ENCODE measurements around the gene MIOX. TPM values are rescaled to one million over a fixed set of nuclear protein-coding genes. Genes with fewer than 3 reads are reported as not detected.

The MIOX gene
- total and polyA plus RNA-seq, 2 experiments from 2014 or later: not detected

DNA sequence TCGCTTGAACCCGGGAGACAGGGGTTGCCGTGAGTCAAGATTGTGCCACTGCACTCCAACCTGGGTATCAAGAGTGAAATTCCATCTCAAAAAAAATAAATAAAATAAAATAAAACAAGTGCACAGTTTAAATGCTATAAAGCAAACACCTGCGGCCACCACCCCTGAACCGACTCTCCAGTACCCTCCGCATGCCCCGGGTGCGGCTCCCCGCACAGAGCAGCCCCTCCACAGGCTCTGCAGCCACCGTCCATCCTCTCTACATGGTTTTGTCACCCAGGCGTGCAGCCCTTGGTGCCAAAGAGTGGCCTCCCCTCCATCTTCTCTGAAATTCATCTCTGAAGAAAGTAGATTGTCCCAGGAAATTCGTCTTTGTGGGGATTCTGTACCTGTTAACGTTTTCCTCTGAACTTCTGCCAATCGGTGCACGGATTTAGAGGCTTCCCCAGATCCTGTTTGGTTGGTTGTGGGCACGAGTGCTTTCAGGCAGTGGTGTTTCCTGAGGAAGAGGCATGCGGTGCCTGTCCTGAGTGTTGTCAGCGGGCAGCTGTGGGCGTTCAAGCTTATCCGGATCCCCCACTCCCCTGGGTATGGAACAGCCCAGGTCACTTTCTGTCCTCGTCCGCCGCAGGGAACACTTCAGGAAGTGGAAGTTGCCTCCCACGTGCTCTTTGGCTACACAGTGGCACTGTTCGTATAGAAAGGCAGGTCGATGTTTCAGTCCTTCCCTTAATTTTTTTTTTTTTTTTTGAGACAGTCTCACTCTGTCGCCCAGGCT is 4.1 kb downstream of the MIOX start:
- H2AFZ ChIP-seq: no peak overlapping the region
- TF ChIP-seq ZNF462 (CRISPR knock-in tag; IDR thresholded peaks at IDR 0.05) (no peak), JUNB (IDR thresholded peaks at IDR 0.05; ENCODE audit: unreplicated experiment) (no peak), POLR2AphosphoS5 (IDR thresholded peaks at IDR 0.05; ENCODE audit: low read depth) (no peak), NANOG (IDR thresholded peaks at IDR 0.05; ENCODE audit: borderline replicate concordance) (no peak), EZH2phosphoT487 (IDR thresholded peaks at IDR 0.05; ENCODE audit: unreplicated experiment) (no peak), STAT1 (IDR thresholded peaks at IDR 0.05; ENCODE audit: unreplicated experiment) (no peak), ZNF331 (CRISPR knock-in tag; IDR thresholded peaks at IDR 0.05; ENCODE audit: low read depth) (no peak), CREB1 (CRISPR knock-in tag; IDR thresholded peaks at IDR 0.05; ENCODE audit: low read depth) (no peak), EZH2 (IDR thresholded peaks at IDR 0.05; ENCODE audit: low read depth, unreplicated experiment) (no peak), CTCF (conservative IDR thresholded peaks at IDR 0.05; ENCODE audit: low read depth in 2 of 2) (no peak), ZNF114 (CRISPR knock-in tag; IDR thresholded peaks at IDR 0.05) (no peak), REST (IDR thresholded peaks at IDR 0.05; ENCODE audit: unreplicated experiment) (no peak)
- H4K20me1 ChIP-seq (replicated peaks; ENCODE audit: insufficient read depth): no peaks in the 10 kb centered on the region
- no peaks in the 10 kb centered on the region for H3K27me3 ChIP-seq (ENCODE audit: insufficient read depth)
- H3K4me1 ChIP-seq (ENCODE audit: insufficient read depth): no peaks in the 10 kb centered on the region
- Mint-ChIP-seq H3K4me3 (no peak overlapping the region), H3K4me1 (no peaks in the 10 kb centered on the region; the same call in 2 of the 3 replicates), H3K9me3 (no peaks in the 10 kb centered on the region), H3K36me3 (ENCODE audit: low read depth) (no peaks in the 10 kb centered on the region; the same call in 2 of the 3 replicates), H3K27me3 (ENCODE audit: insufficient read depth, low read depth, poor library complexity) (peaks cover 17% of the 10 kb centered on the region), H3K27ac (no peak overlapping the region)
- H3K36me3 ChIP-seq (ENCODE audit: insufficient read depth): no peaks in the 10 kb centered on the region
- no peak overlapping the region for H3K4me2 ChIP-seq
- no peak for ATAC-seq
- DNase-seq (ENCODE audit: low spot score): no peak
- H3K4me3 ChIP-seq: no peak overlapping the region
- no peaks in the 10 kb centered on the region for H3K9me2 ChIP-seq (ENCODE audit: insufficient read depth)
- no peaks in the 10 kb centered on the region for H3F3A ChIP-seq (replicated peaks; ENCODE audit: low read depth)
- no peak overlapping the region for H3K27ac ChIP-seq (ENCODE audit: low read depth)
- H3K79me2 ChIP-seq (replicated peaks; ENCODE audit: insufficient read depth): no peaks in the 10 kb centered on the region
